Panc1 (cell line): ENCODE results near the gene NPTX1. TPM values are rescaled to one million over a fixed set of nuclear protein-coding genes. Genes with fewer than 3 reads are reported as not detected.

ENCODE experiments used
- ATAC-seq: fragments of 200-7000 bp; cut with Tn5 transposase; 2 replicates; pipeline ENCODE4 v1.9.1; 2020; ENCODE audit warnings: mild to moderate bottlenecking, moderate library complexity
- BruUV-seq: library from RNA; stranded (reverse); fragments of 400-500 nt; replicated peaks from 2 replicates; lab custom pipeline; 2021; lab: Mats Ljungman, UMichigan
- CTCF ChIA-PET: fragments of 300-600 bp; sonication (Branson Sonifier 250); formaldehyde crosslinking; loops from one replicate; lab custom pipeline; 2022; ENCODE audit warnings: antibody characterized with exemption; lab: Charles Lee
- POLR2A ChIA-PET: fragments of 300-600 bp; sonication (Branson Sonifier 250); formaldehyde crosslinking; loops from one replicate; lab custom pipeline; 2022; ENCODE audit warnings: antibody characterized with exemption; lab: Charles Lee
- DNase-seq: peaks from one replicate; pipeline ENCODE4 v3.0.0-alpha.2; 2010; ENCODE audit warnings: low read depth, low spot score
- H3K27ac ChIP-seq: 2 replicates; pipeline ENCODE4 v1.5.1; 2011; ENCODE audit warnings: mild to moderate bottlenecking, low read length, inconsistent platforms
- H3K27me3 ChIP-seq: fragments of 200-500 bp; sonication (Bioruptor generic); 2 replicates; pipeline ENCODE4 v1.6.0; 2014; ENCODE audit warnings: low read length, inconsistent platforms; ENCODE audit not compliant: control insufficient read depth, insufficient read depth
- H3K36me3 ChIP-seq: fragments of 200-500 bp; sonication (Bioruptor generic); 2 replicates; pipeline ENCODE4 v1.5.1; 2014; ENCODE audit warnings: inconsistent platforms, mild to moderate bottlenecking, low read length, moderate library complexity; ENCODE audit not compliant: control insufficient read depth, insufficient read depth
- H3K4me1 ChIP-seq: 2 replicates; pipeline ENCODE4 v1.5.1; 2011; ENCODE audit warnings: inconsistent platforms, mild to moderate bottlenecking, low read length, moderate library complexity; ENCODE audit not compliant: control insufficient read depth, insufficient read depth
- H3K4me3 ChIP-seq, 2 experiments: 2 replicates each; pipeline ENCODE4 v1.5.1; 2011 to 2012; ENCODE audit warnings: low read depth in 2 of 2, low read length in 2 of 2, mild to moderate bottlenecking in 2 of 2, inconsistent platforms in 1 of 2, moderate library complexity in 1 of 2
- H3K9me3 ChIP-seq: fragments of 200-500 bp; sonication (Bioruptor generic); 2 replicates; pipeline ENCODE4 v1.5.1; 2014; ENCODE audit warnings: low read depth, mild to moderate bottlenecking, inconsistent platforms, low read length, moderate library complexity; ENCODE audit not compliant: control insufficient read depth, insufficient read depth
- POLR2AphosphoS5 ChIP-seq: IDR thresholded peaks from 2 replicates; pipeline ENCODE4 v1.6.1; 2012; ENCODE audit warnings: mild to moderate bottlenecking, low read depth, low read length, moderate library complexity
- SIN3A ChIP-seq: IDR thresholded peaks from 2 replicates; pipeline ENCODE4 v1.6.1; 2012; ENCODE audit warnings: low read depth, mild to moderate bottlenecking, low read length, moderate library complexity, borderline replicate concordance; ENCODE audit not compliant: insufficient read depth
- TCF7L2 ChIP-seq: IDR thresholded peaks from 2 replicates; pipeline ENCODE4 v1.6.1; 2011; ENCODE audit warnings: mild to moderate bottlenecking, low read depth, low read length, inconsistent platforms
- in situ Hi-C: cut with HindIII; loops from 2 replicates; pipeline ENCODE4 v1.10.0; 2016; ENCODE audit warnings: low sequenced_read_pairs, low pct_unique_long_range_greater_than_20kb
- intact Hi-C: fragments of 100-400 bp; cut with micrococcal nuclease; formaldehyde crosslinking; loops from one replicate; pipeline ENCODE4 v1.10.0; 2022; ENCODE audit not compliant: unreplicated experiment
- total RNA-seq: library from RNA; stranded (reverse); gene quantifications from one replicate; pipeline ENCODE4 v1.2.1, GENCODE V29; 2021; ENCODE audit not compliant: unreplicated experiment
- TF ChIP-seq, protein P1 (sequence below): fragments of 450-650 bp; IDR thresholded peaks from 2 replicates; pipeline ENCODE4 v1.5.1; 2017; ENCODE audit warnings: mild to moderate bottlenecking
- TF ChIP-seq, protein P2 (sequence below), 2 experiments: IDR thresholded peaks; 2 replicates each; pipeline ENCODE4 v1.6.1; 2011 to 2012; ENCODE audit warnings: low read depth in 2 of 2, control low read depth in 1 of 2, low read length in 1 of 2, mild to moderate bottlenecking in 1 of 2, moderate library complexity in 1 of 2; ENCODE audit not compliant: insufficient read depth in 1 of 2

The NPTX1 gene
- total RNA-seq, 1 experiment from 2014 or later = 1.1 TPM

DNA sequence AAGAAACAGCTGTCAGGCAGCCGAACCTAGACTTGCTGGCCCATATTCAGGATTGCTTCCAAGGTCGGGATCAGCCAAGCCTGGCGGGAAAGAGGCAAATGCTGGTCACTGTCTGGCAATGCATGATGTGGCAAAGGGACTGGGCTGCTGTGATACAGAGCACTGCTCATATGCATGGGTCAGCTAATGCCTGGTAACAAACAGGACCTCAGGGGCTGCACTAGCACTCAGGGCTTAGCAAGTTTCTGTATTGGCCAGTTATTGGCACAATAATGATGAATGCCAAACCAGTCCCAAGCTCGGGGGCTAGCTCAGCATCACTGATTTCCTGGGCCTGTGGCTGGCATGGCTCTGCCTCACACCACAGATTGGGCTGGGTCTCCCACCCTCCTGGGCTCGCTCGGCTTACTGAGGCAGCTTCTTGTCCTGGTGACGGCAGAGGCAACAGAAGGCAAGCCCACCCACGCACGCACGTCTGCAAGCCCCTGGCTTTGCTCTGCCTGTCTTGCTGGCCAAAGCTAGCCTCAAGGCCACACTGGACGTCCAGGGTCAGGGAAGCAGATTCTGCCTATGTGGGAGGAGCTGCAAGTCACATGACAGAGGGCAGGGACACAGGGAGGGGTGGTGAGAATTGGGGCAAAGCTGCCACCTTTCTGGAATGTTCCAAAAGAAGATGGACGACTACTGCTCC lies 46.8 kb upstream of the NPTX1 start:
- CTCF ChIA-PET = no interaction called here
- intact Hi-C loops = no loop called here

DNA sequence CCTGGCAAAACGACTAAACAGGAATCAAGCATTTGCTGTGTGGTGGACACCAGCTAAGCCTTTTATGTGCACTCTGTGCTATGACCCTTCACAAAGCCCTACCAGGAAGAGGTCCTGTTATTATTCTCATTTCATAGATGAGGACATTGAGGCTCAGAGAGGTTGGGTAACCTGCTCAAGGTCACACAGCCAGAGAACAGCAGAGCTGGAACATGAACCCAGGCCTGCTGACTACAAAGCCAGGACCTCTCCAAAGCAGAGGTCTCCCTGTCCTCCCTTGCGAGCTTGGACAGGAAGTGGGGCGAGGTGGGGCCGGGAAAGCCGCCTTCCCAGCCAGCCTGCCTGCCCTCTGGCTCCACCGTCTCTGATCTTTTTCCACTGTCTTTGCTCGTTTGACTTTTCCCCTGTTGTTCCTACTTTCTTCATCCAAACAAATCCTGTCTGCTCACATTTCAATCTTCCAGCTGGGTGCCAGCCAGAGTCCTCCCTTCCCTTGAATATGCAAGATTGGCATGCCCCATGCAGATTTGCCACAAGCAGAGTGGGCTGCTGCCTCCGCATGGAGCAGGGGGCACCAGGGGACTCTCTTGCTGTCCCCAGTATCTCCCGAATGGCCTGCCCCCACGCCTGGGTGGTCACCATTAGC lies 44.5 kb upstream of the NPTX1 start:
- ChIA-PET CTCF (no interaction called here), POLR2A (no interaction called here)
- Histone ChIP-seq H3K27me3 (no peaks in the 10 kb centered on the region), H3K4me1 (no peaks in the 10 kb centered on the region), H3K36me3 (no peaks in the 10 kb centered on the region), H3K27ac (no peak overlapping the region), H3K4me3 (no peak overlapping the region), H3K9me3 (no peaks in the 10 kb centered on the region)
- DNase-seq = no peak
- intact Hi-C loops (no loop called here), in situ Hi-C loops (no loop called here)
- no TSS peak for BruUV-seq
- ATAC-seq = no peak
- TF ChIP-seq SIN3A = no peak

More for the DNA sequence above, 46.8 kb upstream of the NPTX1 start:
- no peaks in the 10 kb centered on the region for H3K36me3 ChIP-seq
- no peak for TF ChIP-seq SIN3A
- TF ChIP-seq, protein P1, sequence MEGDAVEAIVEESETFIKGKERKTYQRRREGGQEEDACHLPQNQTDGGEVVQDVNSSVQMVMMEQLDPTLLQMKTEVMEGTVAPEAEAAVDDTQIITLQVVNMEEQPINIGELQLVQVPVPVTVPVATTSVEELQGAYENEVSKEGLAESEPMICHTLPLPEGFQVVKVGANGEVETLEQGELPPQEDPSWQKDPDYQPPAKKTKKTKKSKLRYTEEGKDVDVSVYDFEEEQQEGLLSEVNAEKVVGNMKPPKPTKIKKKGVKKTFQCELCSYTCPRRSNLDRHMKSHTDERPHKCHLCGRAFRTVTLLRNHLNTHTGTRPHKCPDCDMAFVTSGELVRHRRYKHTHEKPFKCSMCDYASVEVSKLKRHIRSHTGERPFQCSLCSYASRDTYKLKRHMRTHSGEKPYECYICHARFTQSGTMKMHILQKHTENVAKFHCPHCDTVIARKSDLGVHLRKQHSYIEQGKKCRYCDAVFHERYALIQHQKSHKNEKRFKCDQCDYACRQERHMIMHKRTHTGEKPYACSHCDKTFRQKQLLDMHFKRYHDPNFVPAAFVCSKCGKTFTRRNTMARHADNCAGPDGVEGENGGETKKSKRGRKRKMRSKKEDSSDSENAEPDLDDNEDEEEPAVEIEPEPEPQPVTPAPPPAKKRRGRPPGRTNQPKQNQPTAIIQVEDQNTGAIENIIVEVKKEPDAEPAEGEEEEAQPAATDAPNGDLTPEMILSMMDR = no peak
- TF ChIP-seq POLR2AphosphoS5 = no peak
- TF ChIP-seq, protein P2, sequence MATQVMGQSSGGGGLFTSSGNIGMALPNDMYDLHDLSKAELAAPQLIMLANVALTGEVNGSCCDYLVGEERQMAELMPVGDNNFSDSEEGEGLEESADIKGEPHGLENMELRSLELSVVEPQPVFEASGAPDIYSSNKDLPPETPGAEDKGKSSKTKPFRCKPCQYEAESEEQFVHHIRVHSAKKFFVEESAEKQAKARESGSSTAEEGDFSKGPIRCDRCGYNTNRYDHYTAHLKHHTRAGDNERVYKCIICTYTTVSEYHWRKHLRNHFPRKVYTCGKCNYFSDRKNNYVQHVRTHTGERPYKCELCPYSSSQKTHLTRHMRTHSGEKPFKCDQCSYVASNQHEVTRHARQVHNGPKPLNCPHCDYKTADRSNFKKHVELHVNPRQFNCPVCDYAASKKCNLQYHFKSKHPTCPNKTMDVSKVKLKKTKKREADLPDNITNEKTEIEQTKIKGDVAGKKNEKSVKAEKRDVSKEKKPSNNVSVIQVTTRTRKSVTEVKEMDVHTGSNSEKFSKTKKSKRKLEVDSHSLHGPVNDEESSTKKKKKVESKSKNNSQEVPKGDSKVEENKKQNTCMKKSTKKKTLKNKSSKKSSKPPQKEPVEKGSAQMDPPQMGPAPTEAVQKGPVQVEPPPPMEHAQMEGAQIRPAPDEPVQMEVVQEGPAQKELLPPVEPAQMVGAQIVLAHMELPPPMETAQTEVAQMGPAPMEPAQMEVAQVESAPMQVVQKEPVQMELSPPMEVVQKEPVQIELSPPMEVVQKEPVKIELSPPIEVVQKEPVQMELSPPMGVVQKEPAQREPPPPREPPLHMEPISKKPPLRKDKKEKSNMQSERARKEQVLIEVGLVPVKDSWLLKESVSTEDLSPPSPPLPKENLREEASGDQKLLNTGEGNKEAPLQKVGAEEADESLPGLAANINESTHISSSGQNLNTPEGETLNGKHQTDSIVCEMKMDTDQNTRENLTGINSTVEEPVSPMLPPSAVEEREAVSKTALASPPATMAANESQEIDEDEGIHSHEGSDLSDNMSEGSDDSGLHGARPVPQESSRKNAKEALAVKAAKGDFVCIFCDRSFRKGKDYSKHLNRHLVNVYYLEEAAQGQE (IDR thresholded peaks at IDR 0.05; ENCODE audit: insufficient read depth in 1 of 2, low read depth in 2 of 2, low read length in 1 of 2) = no peak
- TF ChIP-seq TCF7L2 = no peak
- POLR2A ChIA-PET = interaction anchor here (0.6 kb wide), 1 partner anchor 36 kb away, joined by 3 read pairs; no protein-coding TSS in a partner anchor
- DNase-seq (no peak), ATAC-seq (no peak)
- no TSS peak for BruUV-seq
- H3K9me3 ChIP-seq = no peaks in the 10 kb centered on the region
- no peak overlapping the region for H3K4me3 ChIP-seq
- in situ Hi-C loops = no loop called here
- H3K27ac ChIP-seq = no peak overlapping the region
- H3K27me3 ChIP-seq = no peaks in the 10 kb centered on the region
- H3K4me1 ChIP-seq = no peaks in the 10 kb centered on the region
